DOHH2 (cell line): ENCODE measurements around the gene GRID2.

Experiments used
- CTCF ChIP-seq: fragments of 200-600 bp; sonication (generic); IDR thresholded peaks from one replicate; pipeline ENCODE4 v1.5.1; 2014; ENCODE audit warnings: antibody characterized with exemption, mild to moderate bottlenecking, low read depth, low read length; ENCODE audit not compliant: poor library complexity, severe bottlenecking
- EZH2phosphoT487 ChIP-seq: fragments of 200-600 bp; sonication (generic); IDR thresholded peaks from 2 replicates; pipeline ENCODE4 v1.6.1; 2017; ENCODE audit warnings: borderline replicate concordance, mild to moderate bottlenecking, antibody characterized with exemption, low read length, moderate library complexity, mixed read lengths

- no peak for TF ChIP-seq CTCF
- no peak for TF ChIP-seq EZH2phosphoT487
Observed at GRCh38 chr4:92825256-92825655, 521.5 kb downstream of the GRID2 start.
